ENCODE results near the gene ANKRD33B.
"Not testable (repeated sequence)": the region's sequence is repeated elsewhere in the genome, so short reads cannot be mapped to it uniquely, and the experiment has no call there.

The ANKRD33B gene

DNA sequence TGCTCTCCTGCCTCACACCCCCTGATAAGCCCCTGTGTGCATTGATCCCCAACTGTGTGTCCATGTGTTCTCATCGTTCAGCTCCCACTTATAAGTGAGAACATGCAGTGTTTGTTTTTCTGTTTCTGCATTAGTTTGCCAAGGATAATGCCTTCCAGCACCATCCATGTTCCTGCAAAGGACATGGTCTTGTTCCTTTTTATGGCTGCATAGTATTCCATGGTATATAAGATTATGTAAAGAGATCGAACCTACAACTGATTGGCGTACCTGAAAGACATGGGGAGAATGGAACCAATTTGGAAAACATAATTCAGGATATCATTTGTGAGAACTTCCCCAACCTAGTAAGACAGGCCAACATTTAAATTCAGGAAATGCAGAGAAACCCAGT is 32.4 kb downstream of the ANKRD33B start:
- DNase-seq, result no peak

DNA sequence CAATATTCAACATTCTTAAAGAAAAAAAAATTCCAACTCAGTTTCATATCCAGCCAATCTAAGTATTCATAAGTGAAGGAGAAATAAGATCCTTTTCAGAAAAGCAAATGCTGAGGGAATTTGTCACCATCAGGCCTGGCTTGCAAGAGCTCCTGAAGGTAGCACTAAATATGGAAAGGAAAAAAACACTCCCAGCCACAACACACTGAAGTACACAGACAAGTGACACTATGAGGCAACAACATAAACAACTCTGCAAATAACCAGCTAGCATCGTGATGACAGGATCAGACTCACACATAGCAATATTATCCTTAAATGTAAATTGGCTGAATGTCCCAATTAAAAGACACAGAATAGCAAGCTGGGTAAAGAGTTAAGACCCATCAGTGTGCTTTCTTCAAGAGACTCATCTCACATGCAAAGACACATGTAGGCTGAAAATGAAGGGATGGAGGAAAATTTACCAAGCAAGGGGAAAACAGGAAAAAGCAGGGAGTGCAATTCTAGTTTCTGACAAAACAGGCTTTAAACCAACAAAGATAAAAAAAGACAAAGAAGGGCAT is 33.1 kb downstream of the ANKRD33B start:
- no peak for DNase-seq

DNA sequence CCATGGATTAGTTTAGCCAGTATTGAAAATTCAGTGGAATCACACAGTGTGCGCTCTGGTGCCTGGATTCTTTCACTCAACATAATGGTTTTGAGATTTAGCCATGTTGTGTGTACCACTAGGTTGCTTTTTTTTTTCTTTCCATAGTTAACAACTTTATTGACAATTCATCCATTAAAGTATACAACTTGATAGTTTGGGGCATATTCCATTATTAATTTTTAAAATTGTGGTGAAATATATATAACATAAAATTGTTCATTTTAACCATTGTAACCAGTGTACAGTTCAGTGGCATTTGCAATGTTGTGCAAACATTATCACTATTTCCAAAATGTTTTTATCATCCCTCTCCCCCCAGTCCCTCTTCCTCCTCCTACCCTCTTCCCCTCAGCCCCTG is 35.2 kb downstream of the ANKRD33B start:
- DNase-seq, result no peak

DNA sequence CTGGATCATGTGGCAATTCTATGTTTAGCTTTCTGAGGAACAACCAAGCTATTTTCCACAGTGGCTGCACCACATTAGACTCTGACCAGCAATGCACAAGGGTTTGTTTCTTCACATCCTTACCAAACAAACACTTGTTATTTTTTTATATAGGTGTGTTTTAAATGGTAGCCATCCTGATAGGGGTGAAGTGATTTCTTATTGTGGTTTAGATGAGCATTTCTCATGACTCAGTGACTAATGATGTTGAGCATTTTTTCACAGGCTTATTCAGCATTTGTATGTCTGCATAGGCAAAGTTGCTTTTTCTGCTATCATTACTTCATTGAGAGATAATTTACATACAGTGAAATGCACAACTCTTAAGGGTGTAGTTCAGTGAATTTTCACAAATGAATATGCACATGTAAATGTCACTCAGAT is 36.0 kb downstream of the ANKRD33B start:
- DNase-seq, result no peak

DNA sequence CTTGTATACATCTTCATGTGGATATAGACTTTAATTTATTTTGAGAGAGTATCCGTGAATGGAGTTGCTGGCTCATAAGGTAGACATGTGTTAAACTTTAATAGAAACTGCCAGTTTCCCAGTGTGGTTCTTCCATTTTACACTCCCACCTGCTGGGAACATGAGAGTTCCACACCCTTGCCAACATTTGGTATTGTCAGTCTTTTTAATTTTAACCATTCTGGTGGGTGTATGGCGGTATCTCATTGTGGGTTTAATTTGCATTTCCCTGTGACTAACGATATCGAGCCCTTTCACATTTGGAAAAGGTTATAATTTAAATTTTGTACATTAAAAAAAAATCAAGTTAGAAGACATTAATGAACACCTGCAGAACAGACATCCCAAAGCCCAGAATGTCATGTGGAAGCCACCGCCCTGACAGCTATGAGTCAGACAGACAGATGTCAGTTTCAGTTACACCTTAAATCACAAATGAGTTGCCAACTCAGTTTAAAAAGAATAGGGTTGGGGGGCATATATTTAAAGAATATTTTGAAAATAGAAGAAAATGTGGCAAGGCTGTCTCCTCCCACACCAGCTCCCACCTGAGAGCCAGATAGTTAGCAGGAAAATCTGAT is 36.9 kb downstream of the ANKRD33B start:
- no peak for DNase-seq

DNA sequence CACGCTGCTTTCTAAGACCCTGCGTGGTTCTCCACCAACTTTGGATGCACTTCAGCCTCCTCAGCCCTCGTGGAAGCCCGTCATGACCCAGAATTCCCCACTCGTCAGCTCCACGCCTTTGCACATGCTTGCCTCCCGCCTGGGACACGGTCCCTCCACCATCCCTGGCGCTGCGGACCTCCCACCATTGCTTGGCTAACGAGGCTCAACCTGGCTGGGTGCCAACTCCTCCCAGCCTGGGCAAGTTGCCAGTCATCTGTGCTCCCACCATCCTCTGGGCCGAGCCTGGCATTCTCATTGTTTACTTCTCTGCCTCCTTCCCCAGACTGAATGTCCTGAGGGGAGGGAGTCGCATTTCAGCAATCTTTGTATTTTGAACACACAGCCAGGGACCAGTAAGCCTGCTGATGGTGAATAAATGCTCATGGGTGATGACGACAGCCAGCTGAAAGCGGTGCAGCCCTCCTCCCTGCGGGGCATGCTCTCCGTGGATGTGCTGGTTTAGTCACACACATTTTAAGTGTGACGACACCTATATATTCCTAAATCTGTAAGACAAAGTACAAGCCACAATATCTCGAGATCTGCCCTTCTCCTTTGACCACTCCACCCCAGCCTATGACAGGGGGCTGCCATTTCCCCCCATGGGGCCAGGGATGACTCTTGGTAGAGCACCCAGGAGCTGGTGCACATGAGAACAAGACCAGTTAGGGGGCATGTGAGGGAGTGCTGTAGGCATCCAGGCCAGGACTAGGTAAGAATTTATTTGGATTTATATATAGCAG is 37.6 kb downstream of the ANKRD33B start:
- DNase-seq, result peak; percentile 93

DNA sequence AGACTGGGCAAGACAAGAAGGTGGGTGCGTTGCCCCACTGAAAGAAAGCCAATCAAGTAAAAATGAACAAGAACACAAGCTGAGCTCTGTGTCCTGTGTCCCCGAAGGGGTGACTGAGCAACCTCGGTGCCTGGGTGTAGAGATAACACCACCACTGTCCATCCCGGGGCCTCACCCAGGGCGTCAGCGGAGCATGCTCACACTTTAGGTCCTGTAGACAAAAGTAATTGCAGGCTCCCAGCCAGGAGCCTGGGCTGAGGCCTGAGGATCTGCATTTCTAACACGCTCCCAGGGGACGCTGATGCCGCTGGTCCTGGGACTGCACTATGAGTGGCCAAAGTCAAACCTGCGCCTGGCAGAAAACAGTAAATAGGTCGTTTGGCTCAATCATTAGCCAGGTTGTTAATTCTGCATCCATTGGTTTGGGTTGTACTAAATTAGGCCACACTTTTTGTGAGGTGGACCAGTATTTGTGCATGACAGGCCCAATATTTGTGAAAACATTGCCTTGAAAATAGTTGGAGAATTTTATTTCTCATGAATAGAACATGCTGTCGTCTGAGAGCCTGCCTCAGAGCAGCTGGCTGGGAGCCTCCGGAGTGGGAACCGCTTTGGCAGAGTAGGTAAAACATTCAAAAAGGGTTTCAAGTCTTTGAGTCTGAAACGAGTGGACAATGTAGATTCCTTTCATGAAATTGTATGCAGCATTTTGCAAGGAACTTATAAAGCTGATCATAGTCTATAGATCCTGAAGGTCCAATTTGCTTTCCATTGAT is 38.3 kb downstream of the ANKRD33B start:
- DNase-seq, result no peak

DNA sequence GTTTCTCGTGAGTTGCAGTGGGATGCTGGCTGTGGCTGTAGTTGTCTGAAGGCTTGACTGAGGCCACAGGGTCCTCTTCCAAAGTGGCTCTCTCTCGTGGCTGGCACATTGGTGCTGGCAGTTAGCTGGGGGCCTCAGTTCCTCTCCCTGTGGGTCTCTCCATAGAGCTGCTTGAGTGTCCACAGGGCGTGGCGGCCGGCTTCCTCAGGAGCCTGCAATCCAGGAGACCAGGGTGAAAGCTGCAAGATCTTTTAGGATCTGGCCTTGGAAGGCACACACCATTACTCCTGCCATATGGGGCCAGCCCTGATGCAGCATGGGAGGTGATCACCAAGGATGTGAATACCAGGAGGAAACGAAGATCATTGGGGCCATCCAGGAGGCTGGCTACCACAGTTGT is 41.1 kb downstream of the ANKRD33B start:
- no peak for DNase-seq

DNA sequence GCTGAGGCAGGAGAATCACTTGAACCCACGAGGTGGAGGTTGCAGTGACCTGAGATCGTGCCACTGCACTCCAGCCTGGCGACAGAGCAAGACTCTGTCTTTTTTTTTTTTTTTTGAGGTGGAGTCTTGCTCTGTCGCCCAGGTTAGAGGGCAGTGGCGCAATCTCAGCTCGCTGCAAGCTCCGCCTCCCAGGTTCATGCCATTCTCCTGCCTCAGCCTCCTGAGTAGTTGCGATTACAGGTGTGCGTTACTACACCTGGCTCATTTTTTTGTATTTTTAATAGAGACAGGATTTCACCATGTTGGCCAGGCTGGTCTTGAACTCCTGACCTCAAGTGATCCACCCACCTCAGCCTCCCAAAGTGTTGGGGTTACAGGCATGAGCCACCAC is 42.8 kb downstream of the ANKRD33B start:
- DNase-seq, result not testable (repeated sequence)

DNA sequence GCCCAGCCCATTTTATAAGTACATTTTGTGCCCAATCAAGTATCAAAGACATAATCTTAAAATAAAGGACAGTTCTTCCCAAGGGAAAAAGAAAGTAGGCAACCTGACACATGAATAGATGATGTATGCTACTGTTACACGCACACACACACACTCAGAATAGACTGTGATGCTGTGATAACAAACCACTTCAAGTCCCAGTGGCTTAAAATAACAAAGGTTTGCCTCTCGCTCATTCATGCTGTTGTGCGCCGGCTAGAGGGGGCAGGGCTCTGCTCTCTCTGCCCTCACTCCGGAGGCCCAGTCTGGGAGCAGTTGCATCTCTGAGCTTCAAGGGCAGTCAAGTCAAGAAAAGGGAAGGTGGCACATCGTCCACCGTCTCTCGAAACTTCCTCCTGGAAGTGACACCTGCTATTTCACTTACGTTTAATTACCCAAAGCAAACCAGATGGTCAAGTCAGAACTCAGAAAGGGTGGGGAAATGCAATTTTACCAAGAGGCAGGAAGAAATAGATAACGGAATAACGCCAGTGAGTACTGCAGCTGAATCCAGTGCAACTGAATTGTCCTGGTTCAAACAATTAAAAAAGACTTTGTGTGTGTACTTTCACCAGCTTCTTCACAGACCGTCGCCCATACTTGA is 43.3 kb downstream of the ANKRD33B start:
- DNase-seq, result peak; percentile 74

DNA sequence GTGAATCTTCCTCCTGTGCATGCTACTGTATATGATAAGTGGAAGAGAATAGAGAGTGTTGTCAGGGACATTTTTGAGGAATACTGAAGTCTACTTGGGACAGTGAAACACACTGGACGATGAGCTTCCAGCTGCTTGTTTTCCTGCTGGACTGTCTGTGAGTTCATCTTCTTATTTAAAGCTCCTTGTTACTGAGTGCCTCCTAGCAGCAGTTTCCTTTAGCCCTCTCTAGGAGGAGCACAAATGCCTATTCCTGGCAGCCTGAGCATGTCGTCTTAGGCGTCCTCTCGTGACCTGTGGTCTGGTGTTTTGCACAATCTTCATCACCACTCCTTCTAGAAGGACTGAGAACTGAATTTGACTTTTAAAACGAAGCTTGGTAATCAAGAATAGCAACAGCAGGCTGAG is 43.8 kb downstream of the ANKRD33B start:
- DNase-seq, result no peak

DNA sequence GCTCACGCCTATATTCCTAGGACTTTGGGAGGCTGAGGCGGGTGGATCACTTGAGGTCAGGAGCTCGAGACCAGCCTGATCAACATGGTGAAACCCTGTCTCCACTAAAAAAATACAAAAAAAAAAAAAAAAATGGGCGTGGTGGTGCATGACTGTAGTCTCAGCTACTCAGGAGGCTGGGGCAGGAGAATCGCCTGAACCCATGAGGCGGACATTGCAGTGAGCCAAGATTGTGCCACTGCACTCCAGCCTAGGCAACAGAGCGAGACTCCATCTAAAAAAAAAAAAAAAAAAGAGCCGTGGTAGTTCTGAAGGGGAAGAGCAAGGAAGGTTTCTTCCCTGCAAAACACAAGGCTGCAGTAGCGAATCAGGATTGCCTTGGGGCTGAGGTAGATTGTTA is 44.2 kb downstream of the ANKRD33B start:
- DNase-seq, result not testable (repeated sequence)

DNA sequence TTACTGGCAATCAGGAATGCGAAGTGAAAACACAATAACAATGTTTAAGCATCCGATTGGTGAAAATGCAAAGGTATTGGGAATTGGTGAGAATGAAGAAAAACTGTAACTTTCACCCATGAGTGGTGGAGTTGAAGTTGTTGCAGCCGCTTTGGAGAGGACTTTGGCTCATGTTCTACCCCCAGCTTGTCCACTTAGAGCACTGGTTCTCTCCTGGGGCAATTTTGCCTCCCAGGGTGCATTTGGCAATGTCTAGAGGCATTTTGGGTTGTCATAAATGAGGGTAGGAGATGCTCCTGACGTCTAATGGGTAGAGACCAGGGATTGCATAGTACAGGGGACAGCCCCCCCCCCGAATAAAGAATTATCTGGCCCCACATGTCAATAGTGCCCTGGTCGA is 46.2 kb downstream of the ANKRD33B start:
- no peak for DNase-seq

DNA sequence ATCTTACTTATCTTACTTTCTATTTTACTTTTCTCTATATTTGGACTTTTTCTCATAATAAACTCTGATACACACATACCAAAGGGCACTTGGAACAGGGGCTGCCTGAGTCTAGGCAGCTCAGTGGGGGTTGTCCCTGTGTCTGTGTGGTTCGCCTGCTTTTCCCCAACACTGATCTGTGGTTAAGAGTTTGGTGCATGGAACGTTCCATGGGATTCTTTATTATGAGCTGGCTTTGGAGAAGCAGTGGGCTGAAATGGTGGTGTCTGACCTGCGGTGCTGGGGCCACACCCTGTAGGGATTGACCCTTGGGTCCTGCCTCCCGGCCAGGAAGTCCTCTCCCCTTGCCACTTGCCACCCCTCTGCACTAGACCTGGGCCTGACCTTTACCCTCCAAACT is 47.4 kb downstream of the ANKRD33B start:
- DNase-seq, result no peak

DNA sequence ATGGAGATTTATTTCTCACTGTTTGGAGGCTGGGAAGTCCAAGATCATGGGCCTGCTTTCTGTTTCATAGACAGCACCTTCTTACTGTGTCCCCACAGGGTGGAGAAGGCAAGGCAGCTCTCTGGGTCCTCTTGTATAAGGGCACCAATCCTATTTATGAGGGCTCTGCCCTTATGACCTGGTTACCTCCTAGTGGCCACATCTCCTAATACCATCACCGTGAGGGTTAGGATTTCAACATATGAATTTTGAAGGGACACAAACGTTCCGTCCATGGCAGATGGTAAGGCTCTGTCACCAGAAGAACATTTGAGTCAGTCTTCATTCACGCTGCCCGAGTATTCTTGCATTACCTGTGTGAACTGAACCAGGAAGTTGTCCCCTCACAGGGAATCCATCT is 48.4 kb downstream of the ANKRD33B start:
- DNase-seq, result no peak

DNA sequence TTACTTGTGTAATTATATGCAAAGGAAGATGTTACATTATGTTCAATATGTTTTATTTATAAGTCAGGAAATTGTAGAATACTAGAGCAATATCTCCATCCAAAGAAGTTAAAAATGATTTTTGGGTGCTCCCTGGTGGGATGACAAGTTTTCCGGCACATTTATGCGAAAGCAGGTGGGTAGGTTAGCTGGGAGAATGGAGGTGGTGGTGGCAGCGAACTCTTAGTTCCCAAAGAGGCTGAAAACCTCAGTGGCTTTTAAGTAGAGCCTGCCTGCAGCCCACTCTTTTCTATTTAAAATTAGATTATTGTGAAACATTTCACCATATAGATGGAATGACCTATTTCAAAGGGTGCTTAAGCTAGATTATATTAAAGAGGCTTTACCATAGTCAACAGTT is 51.8 kb downstream of the ANKRD33B start:
- DNase-seq, result no peak

DNA sequence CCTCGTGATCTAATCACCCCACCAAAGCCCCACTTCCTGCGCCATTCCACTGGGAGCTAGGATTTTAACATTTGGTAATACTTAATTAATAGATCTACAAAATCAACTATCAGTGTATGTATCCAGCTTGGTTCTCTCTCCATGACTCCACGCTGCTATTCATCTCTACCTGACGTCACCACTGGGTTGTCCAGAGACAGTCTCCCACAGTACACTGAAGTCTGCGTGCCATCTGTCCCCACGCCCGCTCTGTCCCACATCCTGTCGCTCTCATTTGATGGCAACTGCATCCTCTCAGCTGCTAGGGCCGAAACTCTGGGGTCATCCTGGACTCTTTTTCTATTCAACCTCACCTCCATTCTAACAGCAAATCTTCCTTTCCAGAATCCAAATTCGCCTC is 53.2 kb downstream of the ANKRD33B start:
- DNase-seq, result no peak

DNA sequence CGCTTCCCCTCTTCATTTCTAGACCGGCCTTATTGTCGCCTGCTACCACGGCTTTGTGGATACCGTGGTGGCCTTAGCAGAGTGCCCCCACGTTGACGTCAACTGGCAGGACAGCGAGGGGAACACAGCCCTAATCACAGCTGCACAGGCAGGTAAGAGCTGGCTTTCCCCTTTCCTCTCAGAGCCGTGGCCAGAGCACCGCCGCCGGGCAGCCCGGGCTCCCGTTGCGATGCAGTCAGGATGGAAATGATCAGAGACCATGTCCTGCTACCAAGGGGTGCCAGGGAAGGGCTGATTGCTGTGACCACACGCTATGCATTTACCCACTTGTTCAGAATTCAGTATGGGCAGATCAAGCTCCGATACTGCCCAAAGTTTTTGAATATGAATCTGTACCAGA is 54.4 kb downstream of the ANKRD33B start:
- DNase-seq, result no peak

DNA sequence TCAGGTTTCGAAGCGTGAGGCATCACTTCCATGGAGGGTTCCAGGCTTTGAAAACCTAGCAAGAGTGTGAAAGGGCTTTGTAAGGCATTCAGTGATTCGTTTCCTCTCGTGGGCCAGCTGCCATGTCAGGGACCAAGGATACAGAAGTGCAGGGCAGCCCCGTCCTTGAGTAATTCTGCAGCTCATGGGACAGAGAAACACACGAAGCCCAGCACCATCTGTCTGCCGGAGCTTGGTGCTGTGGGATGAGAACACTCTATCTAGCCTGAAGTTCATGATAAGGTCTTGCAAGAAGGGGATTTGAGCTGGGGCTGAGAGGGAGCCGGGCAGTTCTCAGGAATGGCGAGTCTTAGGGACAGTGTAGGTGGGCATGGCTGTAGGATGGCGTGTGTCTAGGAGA is 55.8 kb downstream of the ANKRD33B start:
- no peak for DNase-seq

DNA sequence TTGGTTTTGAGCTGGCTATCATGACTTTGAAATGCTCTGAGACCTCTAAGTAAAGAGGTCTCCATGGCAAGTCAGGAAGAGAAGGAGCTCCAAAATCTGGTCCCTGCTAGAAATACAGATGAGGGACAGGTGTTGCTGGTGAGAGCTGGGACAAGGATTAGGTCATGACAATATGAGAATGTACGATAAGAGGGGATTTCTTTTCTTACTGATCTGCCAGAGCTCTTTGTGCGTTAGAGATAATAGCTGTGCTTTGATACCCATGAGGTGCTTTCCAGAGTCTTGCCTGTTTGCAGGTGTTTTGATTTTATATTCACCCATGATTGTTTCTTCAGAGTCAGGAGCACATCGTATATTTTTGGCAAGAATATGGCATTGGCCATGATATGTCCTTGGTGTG is 56.5 kb downstream of the ANKRD33B start:
- no peak for DNase-seq

DNA sequence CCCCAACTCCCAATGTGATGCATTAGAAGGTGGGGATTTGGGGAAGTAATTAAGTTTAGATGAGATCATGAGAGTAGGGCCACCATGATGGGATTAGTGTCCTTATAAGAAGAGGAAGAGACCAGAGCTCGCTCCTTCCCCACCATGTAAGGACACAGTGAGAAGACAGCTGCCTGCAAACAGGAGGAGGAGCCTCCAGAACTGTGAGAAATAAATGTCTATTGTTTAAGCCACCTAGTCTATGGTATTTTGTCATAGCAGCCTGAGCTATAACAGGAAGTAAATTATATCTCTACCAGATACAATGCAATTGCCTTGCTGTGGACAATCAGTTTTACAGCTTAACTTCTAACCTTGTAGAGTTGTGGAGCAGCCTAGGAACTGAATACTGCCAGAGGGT is 58.0 kb downstream of the ANKRD33B start:
- DNase-seq, result no peak

DNA sequence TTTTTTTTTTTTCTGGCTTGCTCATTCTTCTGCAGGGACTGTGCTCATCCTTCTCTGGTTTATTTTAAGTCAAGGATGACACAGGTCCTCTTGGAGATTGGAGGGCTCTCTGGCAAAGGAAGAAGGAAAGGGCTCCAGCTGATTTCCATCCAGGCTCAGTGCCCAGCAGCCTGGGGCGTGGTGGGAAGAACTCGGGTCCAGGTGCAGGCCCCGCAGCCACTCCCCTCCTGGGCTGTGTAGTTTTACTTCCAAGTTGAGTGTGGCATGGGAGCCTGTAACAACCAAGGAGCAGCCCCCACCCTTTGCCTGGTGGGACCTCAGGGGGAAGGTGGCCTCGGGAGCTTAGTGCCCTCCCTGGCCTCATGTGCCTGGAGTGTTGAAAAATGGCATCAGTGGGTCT is 58.9 kb downstream of the ANKRD33B start:
- DNase-seq, result no peak

DNA sequence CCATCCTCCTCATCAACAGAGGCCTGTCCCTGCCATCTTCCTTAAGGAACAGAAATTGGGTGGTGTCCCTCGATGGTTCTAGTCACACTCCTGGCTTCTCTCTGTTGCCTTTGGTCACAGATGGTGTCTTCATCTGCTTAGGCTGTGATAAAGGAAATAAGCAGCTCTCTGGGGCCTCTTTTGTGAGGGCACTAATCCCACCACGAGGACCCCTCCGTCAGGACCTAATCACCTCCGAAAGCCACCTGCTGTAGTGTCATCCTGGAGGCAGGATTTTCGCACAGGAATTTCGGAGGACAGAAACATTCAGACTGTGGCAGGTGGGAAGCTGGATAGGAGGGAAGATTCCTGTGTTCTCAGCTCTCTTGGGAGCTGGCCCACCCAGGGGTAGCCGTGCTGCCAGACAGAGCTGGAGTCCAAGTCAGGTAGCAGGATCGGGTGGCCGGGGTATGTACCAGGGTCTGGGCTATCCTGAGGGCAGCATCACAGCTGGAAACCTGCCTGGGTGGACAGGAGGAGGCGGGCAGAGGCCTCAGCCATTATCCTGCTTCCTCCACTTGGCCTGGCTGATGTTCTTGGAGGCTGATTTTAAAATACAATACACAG is 59.5 kb downstream of the ANKRD33B start:
- DNase-seq, result no peak

Data from NCI-H1436 treated with DMSO at 0.1 percent for 48 hours (cell line).